ENCODE results near the gene GOLGA8A. TPM values are rescaled to one million over a fixed set of nuclear protein-coding genes. Genes with fewer than 3 reads are reported as not detected.
"Not testable (repeated sequence)": the region's sequence is repeated elsewhere in the genome, so short reads cannot be mapped to it uniquely, and the experiment has no call there.

The GOLGA8A gene
- total RNA-seq, 1 donor from 2014 or later = 171 TPM

GRCh38 chr15:34434627-34435305 lies 2.8 kb downstream of the GOLGA8A start:
- Mint-ChIP-seq H3K4me3 (no peak overlapping the region), H3K36me3 (ENCODE audit: low read depth) (peaks cover 21% of the 10 kb centered on the region), H3K27ac (no peak overlapping the region), H3K9me3 (no peaks in the 10 kb centered on the region), H3K27me3 (no peaks in the 10 kb centered on the region), H3K4me1 (peaks cover 12% of the 10 kb centered on the region)
- ChIA-PET CTCF (no interaction called here), POLR2A (no interaction called here)
- DNase-seq (no peak), ATAC-seq (ENCODE audit: low read depth) (no peak)
- TF ChIP-seq, protein P1, sequence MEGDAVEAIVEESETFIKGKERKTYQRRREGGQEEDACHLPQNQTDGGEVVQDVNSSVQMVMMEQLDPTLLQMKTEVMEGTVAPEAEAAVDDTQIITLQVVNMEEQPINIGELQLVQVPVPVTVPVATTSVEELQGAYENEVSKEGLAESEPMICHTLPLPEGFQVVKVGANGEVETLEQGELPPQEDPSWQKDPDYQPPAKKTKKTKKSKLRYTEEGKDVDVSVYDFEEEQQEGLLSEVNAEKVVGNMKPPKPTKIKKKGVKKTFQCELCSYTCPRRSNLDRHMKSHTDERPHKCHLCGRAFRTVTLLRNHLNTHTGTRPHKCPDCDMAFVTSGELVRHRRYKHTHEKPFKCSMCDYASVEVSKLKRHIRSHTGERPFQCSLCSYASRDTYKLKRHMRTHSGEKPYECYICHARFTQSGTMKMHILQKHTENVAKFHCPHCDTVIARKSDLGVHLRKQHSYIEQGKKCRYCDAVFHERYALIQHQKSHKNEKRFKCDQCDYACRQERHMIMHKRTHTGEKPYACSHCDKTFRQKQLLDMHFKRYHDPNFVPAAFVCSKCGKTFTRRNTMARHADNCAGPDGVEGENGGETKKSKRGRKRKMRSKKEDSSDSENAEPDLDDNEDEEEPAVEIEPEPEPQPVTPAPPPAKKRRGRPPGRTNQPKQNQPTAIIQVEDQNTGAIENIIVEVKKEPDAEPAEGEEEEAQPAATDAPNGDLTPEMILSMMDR (IDR thresholded peaks at IDR 0.05) = no peak
- intact Hi-C loops (cut with micrococcal nuclease) = no loop called here

- intact Hi-C loops (cut with micrococcal nuclease) = not testable (repeated sequence)
Observed at GRCh38 chr15:34433956-34434626, 3.5 kb downstream of the GOLGA8A start.

DNA sequence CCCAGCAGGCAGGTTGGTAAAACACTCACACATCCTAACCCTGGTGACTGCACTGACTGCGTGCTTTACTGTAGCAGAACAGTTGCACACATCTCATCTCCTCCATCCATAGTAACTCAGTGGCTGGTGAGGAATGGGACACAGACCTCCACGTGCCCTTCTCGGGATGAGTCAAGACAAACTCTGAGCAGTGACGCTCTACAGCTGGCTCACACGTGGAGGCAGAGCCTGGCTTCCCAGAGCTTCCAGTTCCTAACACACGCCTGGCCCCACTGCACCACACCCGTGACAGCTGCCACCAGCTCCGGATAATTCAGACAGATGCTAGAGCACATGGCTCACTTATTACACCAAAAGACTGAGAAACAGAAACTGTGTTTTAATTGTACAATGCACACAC lies 7.0 kb downstream of the GOLGA8A start:
- ATAC-seq (ENCODE audit: low read depth); H3K9me3 Mint-ChIP-seq; H3K27ac Mint-ChIP-seq; H3K27me3 Mint-ChIP-seq; POLR2A ChIA-PET; DNase-seq; intact Hi-C loops (cut with micrococcal nuclease); H3K4me3 Mint-ChIP-seq; CTCF ChIA-PET; H3K4me1 Mint-ChIP-seq: not testable (repeated sequence)
- peaks cover 27% of the 10 kb centered on the region for H3K36me3 Mint-ChIP-seq (ENCODE audit: low read depth)

More at GRCh38 chr15:34433956-34434626, 3.5 kb downstream of the GOLGA8A start:
- H3K27me3 Mint-ChIP-seq; POLR2A ChIA-PET; H3K4me3 Mint-ChIP-seq; CTCF ChIA-PET; ATAC-seq (ENCODE audit: low read depth); H3K27ac Mint-ChIP-seq; H3K9me3 Mint-ChIP-seq; DNase-seq: not testable (repeated sequence)
- H3K4me1 Mint-ChIP-seq = peaks cover 12% of the 10 kb centered on the region
- peaks cover 23% of the 10 kb centered on the region for H3K36me3 Mint-ChIP-seq (ENCODE audit: low read depth)

DNA sequence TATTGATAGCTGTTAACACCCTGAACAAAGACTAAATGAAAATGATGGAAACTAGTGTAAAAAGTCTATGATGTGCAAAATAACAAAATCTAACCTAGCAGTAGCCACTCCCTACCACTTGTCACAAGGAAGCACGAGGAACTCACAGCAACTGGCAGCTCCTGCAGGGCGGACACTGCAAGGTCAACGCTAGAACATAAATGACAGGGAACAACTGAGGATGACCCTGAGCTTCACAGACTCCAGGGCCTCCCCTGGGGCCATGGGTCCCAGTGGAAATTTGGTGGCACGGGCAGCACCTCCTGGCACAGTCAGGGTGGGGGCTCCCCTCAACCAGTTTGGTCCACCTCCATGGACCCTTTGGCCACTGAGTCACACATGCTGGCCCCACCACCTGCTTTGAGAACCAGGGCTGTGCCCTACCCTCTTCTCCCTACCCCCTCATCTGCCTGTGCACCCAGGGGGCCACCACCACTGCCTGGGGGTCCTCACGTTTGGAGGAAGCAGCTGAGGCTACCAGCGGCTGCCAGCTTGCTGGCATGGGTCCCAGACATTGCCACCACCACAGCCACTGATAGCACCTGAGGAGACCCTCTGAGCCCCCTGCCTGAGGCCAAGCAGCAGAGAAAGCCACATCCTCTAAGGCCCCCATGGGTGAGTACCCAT lies 14.1 kb downstream of the GOLGA8A start:
- DNase-seq; ATAC-seq (ENCODE audit: low read depth); H3K27ac Mint-ChIP-seq; intact Hi-C loops (cut with micrococcal nuclease); CTCF ChIA-PET; POLR2A ChIA-PET; H3K9me3 Mint-ChIP-seq; H3K4me3 Mint-ChIP-seq; H3K27me3 Mint-ChIP-seq; H3K4me1 Mint-ChIP-seq; H3K36me3 Mint-ChIP-seq (ENCODE audit: low read depth): not testable (repeated sequence)

GRCh38 chr15:34420953-34421352 lies 16.7 kb downstream of the GOLGA8A start:
- CTCF ChIA-PET; H3K27ac Mint-ChIP-seq; DNase-seq; POLR2A ChIA-PET; ATAC-seq (ENCODE audit: low read depth); H3K4me3 Mint-ChIP-seq; intact Hi-C loops (cut with micrococcal nuclease); H3K36me3 Mint-ChIP-seq (ENCODE audit: low read depth); H3K4me1 Mint-ChIP-seq; H3K27me3 Mint-ChIP-seq; H3K9me3 Mint-ChIP-seq: not testable (repeated sequence)

DNA sequence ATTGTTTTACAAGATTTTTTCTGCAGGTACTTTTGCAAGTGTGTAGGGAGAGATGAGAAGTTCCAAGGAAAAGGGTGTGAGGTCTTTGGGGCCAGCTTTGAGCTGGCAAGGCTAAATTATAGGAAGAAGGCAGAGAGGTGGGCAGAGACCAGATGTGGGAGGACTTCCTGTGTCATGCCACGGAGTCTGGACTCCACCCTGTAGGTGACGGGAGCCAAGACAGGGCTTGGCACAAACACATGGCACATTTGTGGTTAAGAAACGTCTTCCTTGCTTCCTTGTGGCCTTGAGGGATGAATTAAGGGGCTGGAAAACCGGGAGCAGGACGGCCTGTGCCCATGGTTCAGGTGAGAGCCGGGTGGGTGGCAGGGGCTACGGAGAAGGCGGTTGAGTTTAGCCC lies 19.2 kb downstream of the GOLGA8A start:
- intact Hi-C loops (cut with micrococcal nuclease); H3K9me3 Mint-ChIP-seq; H3K4me3 Mint-ChIP-seq; DNase-seq; H3K27me3 Mint-ChIP-seq; ATAC-seq (ENCODE audit: low read depth); H3K36me3 Mint-ChIP-seq (ENCODE audit: low read depth); H3K4me1 Mint-ChIP-seq; CTCF ChIA-PET; H3K27ac Mint-ChIP-seq; POLR2A ChIA-PET: not testable (repeated sequence)

GRCh38 chr15:34409511-34409910 lies 28.1 kb downstream of the GOLGA8A start:
- ATAC-seq (ENCODE audit: low read depth); DNase-seq; H3K27me3 Mint-ChIP-seq; H3K9me3 Mint-ChIP-seq; H3K4me3 Mint-ChIP-seq; H3K27ac Mint-ChIP-seq; CTCF ChIA-PET; POLR2A ChIA-PET; H3K36me3 Mint-ChIP-seq (ENCODE audit: low read depth); intact Hi-C loops (cut with micrococcal nuclease); H3K4me1 Mint-ChIP-seq: not testable (repeated sequence)

DNA sequence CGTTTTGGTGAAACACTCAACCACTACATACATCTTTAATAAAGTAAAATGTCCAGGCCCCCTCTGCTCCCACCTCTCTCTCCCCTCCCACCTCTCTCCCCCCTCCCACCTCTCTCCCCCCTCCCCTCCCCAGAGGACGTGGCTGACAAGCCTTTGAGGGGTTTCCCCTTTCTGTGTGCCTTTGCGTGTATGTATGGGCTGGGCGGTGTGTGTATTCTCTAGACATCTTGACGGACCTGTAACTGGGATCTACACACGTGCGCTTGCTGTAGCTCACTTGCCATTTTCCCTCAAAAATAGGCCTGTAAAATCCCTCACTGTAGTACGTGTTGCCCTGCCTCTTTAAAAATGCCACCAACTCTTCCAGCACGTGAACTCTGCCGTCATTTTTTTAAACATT lies 28.6 kb downstream of the GOLGA8A start:
- POLR2A ChIA-PET; H3K27me3 Mint-ChIP-seq; H3K4me1 Mint-ChIP-seq; intact Hi-C loops (cut with micrococcal nuclease); ATAC-seq (ENCODE audit: low read depth); DNase-seq; H3K9me3 Mint-ChIP-seq; H3K4me3 Mint-ChIP-seq; H3K27ac Mint-ChIP-seq; CTCF ChIA-PET; H3K36me3 Mint-ChIP-seq (ENCODE audit: low read depth): not testable (repeated sequence)

GRCh38 chr15:34403899-34404298 lies 33.7 kb downstream of the GOLGA8A start:
- H3K27me3 Mint-ChIP-seq; DNase-seq; ATAC-seq (ENCODE audit: low read depth); H3K4me3 Mint-ChIP-seq; intact Hi-C loops (cut with micrococcal nuclease); H3K36me3 Mint-ChIP-seq (ENCODE audit: low read depth); H3K4me1 Mint-ChIP-seq; H3K27ac Mint-ChIP-seq; POLR2A ChIA-PET; H3K9me3 Mint-ChIP-seq; CTCF ChIA-PET: not testable (repeated sequence)

DNA sequence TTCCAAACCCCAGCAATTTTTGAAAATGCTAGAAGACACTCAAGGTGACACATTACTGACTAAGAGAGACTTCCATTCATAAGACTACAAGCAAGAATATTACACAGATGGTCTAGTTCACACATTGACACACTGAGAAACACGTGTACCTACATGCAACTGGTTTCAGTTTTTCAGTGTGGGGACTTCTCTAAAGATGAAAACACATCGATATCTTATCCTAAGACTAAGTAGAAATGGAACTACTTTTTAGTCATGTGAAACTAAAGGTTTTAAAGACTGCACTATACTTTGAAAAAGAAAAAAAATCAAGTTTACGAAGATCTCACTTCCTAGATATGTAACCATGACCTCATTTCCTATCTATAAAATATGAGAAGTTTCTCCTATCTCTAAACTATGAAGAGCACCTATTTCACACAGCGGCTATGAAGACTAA lies 34.4 kb downstream of the GOLGA8A start:
- H3K4me3 Mint-ChIP-seq; H3K36me3 Mint-ChIP-seq (ENCODE audit: low read depth); H3K27ac Mint-ChIP-seq; CTCF ChIA-PET; DNase-seq; POLR2A ChIA-PET; H3K27me3 Mint-ChIP-seq; H3K9me3 Mint-ChIP-seq; intact Hi-C loops (cut with micrococcal nuclease); H3K4me1 Mint-ChIP-seq; ATAC-seq (ENCODE audit: low read depth): not testable (repeated sequence)

DNA sequence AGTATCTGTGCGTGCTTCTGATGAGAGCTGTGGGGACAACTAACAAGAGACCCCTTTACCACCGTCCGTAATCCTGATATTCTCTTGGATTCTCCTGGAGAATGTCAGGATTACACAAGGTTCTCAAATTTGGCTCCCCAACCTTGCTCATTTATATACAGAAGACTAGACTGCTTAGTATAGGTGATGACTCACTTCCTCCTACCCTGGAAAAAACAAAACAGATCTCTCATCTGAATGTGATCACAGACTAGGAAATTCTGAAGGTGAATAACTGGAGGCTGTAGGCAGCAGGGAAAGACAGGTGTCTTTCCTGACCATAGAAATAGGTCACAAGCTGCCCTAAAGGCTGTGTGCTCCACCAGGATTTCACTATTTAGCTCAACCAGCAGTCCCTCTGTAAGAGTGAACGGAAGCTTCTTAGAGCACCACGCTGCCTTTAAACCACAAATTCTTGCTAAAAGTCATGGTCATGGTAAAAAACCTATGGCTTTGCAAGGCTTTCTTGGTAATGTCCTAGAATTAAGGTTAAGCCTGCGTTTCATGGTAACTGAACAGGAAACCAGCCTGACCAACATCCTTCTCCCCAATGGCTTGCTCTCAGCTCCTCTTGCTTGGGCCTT lies 39.9 kb downstream of the GOLGA8A start:
- H3K9me3 Mint-ChIP-seq; H3K36me3 Mint-ChIP-seq (ENCODE audit: low read depth); H3K4me1 Mint-ChIP-seq; CTCF ChIA-PET; intact Hi-C loops (cut with micrococcal nuclease); DNase-seq; POLR2A ChIA-PET; ATAC-seq (ENCODE audit: low read depth); H3K27ac Mint-ChIP-seq; H3K4me3 Mint-ChIP-seq; H3K27me3 Mint-ChIP-seq: not testable (repeated sequence)
